Hematopoietic multipotent progenitor cell treated with erythropoietin and hydrocortisone succinate and interleukin-3 and kit ligand, for 6 days (in vitro differentiated cells): ENCODE results near the gene KRT71.
A peak's percentile ranks its signal among the peaks of the same experiment; 100 is the strongest.

Source experiments
- DNase-seq: peaks from one replicate; pipeline ENCODE4 v3.0.0-alpha.2; 2015

The KRT71 gene

GRCh38 chr12:52575256-52575655, 22.3 kb upstream of the KRT71 start:
- DNase-seq = no peak

- DNase-seq = no peak
These were observed 20.8 kb upstream of the KRT71 start, which contains the start of gene KRT74 for GRCh38 chr12:52573743-52574142. TSS of gene KRT74 (minus strand) at chr12:52573843. CDS start at chr12:52573777, 66 bp downstream.

- no peak for DNase-seq
These were observed 20.4 kb upstream of the KRT71 start for GRCh38 chr12:52573306-52573705.

GRCh38 chr12:52570511-52570910, 17.6 kb upstream of the KRT71 start:
- DNase-seq = no peak

- no peak for DNase-seq
These were observed 15.2 kb upstream of the KRT71 start for GRCh38 chr12:52568111-52568510.

GRCh38 chr12:52566847-52567291, 13.9 kb upstream of the KRT71 start:
- peak; percentile 42 for DNase-seq

GRCh38 chr12:52564582-52564981, 11.6 kb upstream of the KRT71 start:
- no peak for DNase-seq

GRCh38 chr12:52561880-52562449, 9.0 kb upstream of the KRT71 start:
- peak; percentile 25 for DNase-seq

- DNase-seq = no peak
These were observed 7.0 kb upstream of the KRT71 start for GRCh38 chr12:52559979-52560378.

GRCh38 chr12:52558781-52559445, 6.0 kb upstream of the KRT71 start:
- DNase-seq = no peak

GRCh38 chr12:52557476-52557875, 4.5 kb upstream of the KRT71 start:
- DNase-seq = no peak

- DNase-seq = no peak
These were observed 2.6 kb upstream of the KRT71 start for GRCh38 chr12:52555577-52555976.

GRCh38 chr12:52552055-52552454, 890 bp downstream of the KRT71 start:
- no peak for DNase-seq

GRCh38 chr12:52551216-52551865, 1.6 kb downstream of the KRT71 start:
- DNase-seq = no peak

- no peak for DNase-seq
These were observed 6.8 kb downstream of the KRT71 start for GRCh38 chr12:52546126-52546525.

- no peak for DNase-seq
These were observed 8.7 kb downstream of the KRT71 start for GRCh38 chr12:52543985-52544883.

GRCh38 chr12:52542785-52543318, 10.1 kb downstream of the KRT71 start:
- no peak for DNase-seq

- no peak for DNase-seq
These were observed 10.8 kb downstream of the KRT71 start for GRCh38 chr12:52542157-52542556.

- DNase-seq = no peak
These were observed 11.2 kb downstream of the KRT71 start for GRCh38 chr12:52541709-52542108.

- DNase-seq = no peak
These were observed 12.4 kb downstream of the KRT71 start for GRCh38 chr12:52540531-52540930.

GRCh38 chr12:52539821-52540173, 13.1 kb downstream of the KRT71 start:
- no peak for DNase-seq

- DNase-seq = no peak
These were observed 13.7 kb downstream of the KRT71 start for GRCh38 chr12:52539083-52539820.
